Tibial artery (tissue), 4 donors: ENCODE data around the gene CIPC.

ENCODE experiments used
- DNase-seq, 2 donors: peaks; one replicate each; pipeline ENCODE4 v3.0.0-alpha.2; 2019
- H3K27ac ChIP-seq, 2 donors: fragments of 200-600 bp; sonication (generic) in 1 of 2; 1 replicate in 1 of 2; 2 replicates in 1 of 2; pipeline ENCODE4 v1.5.1; 2018 to 2019; ENCODE audit warnings: mild to moderate bottlenecking in 1 of 2
- H3K27me3 ChIP-seq, 2 donors: fragments of 200-600 bp; sonication (generic) in 1 of 2; one replicate each; pipeline versions ENCODE4 v1.5.1 to v1.6.0; 2016 to 2019
- H3K36me3 ChIP-seq, 3 donors: fragments of 200-600 bp; sonication (generic) in 2 of 3; one replicate each; pipeline ENCODE4 v1.5.1; 2016 to 2019; ENCODE audit warnings: mild to moderate bottlenecking in 2 of 3
- H3K4me1 ChIP-seq, 4 donors: fragments of 200-600 bp; sonication (generic) in 2 of 4; 1 replicate in 3 of 4; 2 replicates in 1 of 4; pipeline ENCODE4 v1.5.1; 2016 to 2019
- H3K4me3 ChIP-seq, 2 donors: fragments of 200-600 bp; sonication (generic) in 1 of 2; 1 replicate in 1 of 2; 2 replicates in 1 of 2; pipeline ENCODE4 v1.5.1; 2018 to 2019; ENCODE audit warnings: mild to moderate bottlenecking in 2 of 2
- H3K9me3 ChIP-seq, 3 donors: fragments of 200-600 bp; sonication (generic) in 1 of 3; one replicate each; pipeline ENCODE4 v1.5.1; 2016 to 2019
- CTCF ChIP-seq, 2 experiments: fragments of 200-600 bp in 1 of 2; fragments of 450-650 bp in 1 of 2; IDR thresholded peaks; one replicate each; pipeline ENCODE4 v1.5.1; 2017 to 2019; ENCODE audit warnings: antibody characterized with exemption in 2 of 2, mild to moderate bottlenecking in 1 of 2, moderate library complexity in 1 of 2
- intact Hi-C: fragments of 100-400 bp; cut with DNase I; formaldehyde crosslinking; loops from one replicate; pipeline ENCODE4 v1.15.0; 2023; ENCODE audit warnings: low total_unique reads

The CIPC gene

GRCh38 chr14:77066578-77067172 is 31.4 kb upstream of the CIPC start:
- no peak for TF ChIP-seq CTCF (IDR thresholded peaks at IDR 0.05)
- Histone ChIP-seq H3K4me1 (peaks cover 0 to 18% (median 6%) of the 10 kb centered on the region in 4 donors), H3K27ac (no peak overlapping the region), H3K36me3 (no peaks in the 10 kb centered on the region), H3K4me3 (no peak overlapping the region), H3K9me3 (no peaks in the 10 kb centered on the region), H3K27me3 (no peaks in the 10 kb centered on the region)
- DNase-seq, result no peak
- intact Hi-C loops, result no loop called here

- peak; percentile 56 to 80 for DNase-seq
- H3K9me3 ChIP-seq, result no peaks in the 10 kb centered on the region
- no peak overlapping the region for H3K4me3 ChIP-seq
- intact Hi-C loops, result loop anchor here (2.0 kb wide), 1 partner anchor 155 kb away; no protein-coding TSS in a partner anchor
- H3K36me3 ChIP-seq, result no peaks in the 10 kb centered on the region
- H3K27ac ChIP-seq, result no peak overlapping the region
- peaks cover 0 to 18% (median 6%) of the 10 kb centered on the region in 4 donors for H3K4me1 ChIP-seq
- no peaks in the 10 kb centered on the region for H3K27me3 ChIP-seq
- peak; percentile 86 to 91 for TF ChIP-seq CTCF (IDR thresholded peaks at IDR 0.05)
These were observed 30.2 kb upstream of the CIPC start for GRCh38 chr14:77067632-77068516.

- H3K36me3 ChIP-seq, result no peaks in the 10 kb centered on the region
- H3K27ac ChIP-seq, result no peak overlapping the region
- TF ChIP-seq CTCF (IDR thresholded peaks at IDR 0.05), result no peak
These were observed 29.4 kb upstream of the CIPC start for GRCh38 chr14:77068517-77069200.

GRCh38 chr14:77069551-77069950 is 28.5 kb upstream of the CIPC start:
- Histone ChIP-seq H3K9me3 (no peaks in the 10 kb centered on the region), H3K27ac (no peak overlapping the region), H3K36me3 (no peaks in the 10 kb centered on the region), H3K27me3 (no peaks in the 10 kb centered on the region), H3K4me3 (no peak overlapping the region), H3K4me1 (peaks cover 0 to 18% (median 6%) of the 10 kb centered on the region in 4 donors)
- no peak for DNase-seq
- no peak for TF ChIP-seq CTCF (IDR thresholded peaks at IDR 0.05)
- intact Hi-C loops, result loop anchor here (2.0 kb wide), 1 partner anchor 157 kb away; no protein-coding TSS in a partner anchor

More at GRCh38 chr14:77068517-77069200, 29.4 kb upstream of the CIPC start:
- no peak overlapping the region for H3K4me3 ChIP-seq
- intact Hi-C loops, result loop anchor here (2.0 kb wide), 1 partner anchor 156 kb away; no protein-coding TSS in a partner anchor
- H3K9me3 ChIP-seq, result no peaks in the 10 kb centered on the region
- peaks cover 0 to 18% (median 6%) of the 10 kb centered on the region in 4 donors for H3K4me1 ChIP-seq
- H3K27me3 ChIP-seq, result no peaks in the 10 kb centered on the region
- DNase-seq, result no peak

- no peak overlapping the region for H3K27ac ChIP-seq
- no peak for DNase-seq
- peaks cover 0 to 30% (median 16%) of the 10 kb centered on the region in 4 donors for H3K4me1 ChIP-seq
- intact Hi-C loops, result no loop called here
- TF ChIP-seq CTCF (IDR thresholded peaks at IDR 0.05), result no peak
- no peaks in the 10 kb centered on the region for H3K27me3 ChIP-seq
- H3K36me3 ChIP-seq, result no peaks in the 10 kb centered on the region
- H3K4me3 ChIP-seq, result no peak overlapping the region
- H3K9me3 ChIP-seq, result no peaks in the 10 kb centered on the region
These were observed 26.1 kb upstream of the CIPC start for GRCh38 chr14:77071938-77072388.
